Caco-2 (cell line): ENCODE results near the gene HSDL2. TPM values are rescaled to one million over a fixed set of nuclear protein-coding genes. Genes with fewer than 3 reads are reported as not detected.
"Not testable (repeated sequence)": the region's sequence is repeated elsewhere in the genome, so short reads cannot be mapped to it uniquely, and the experiment has no call there.

Experiments used
- BruUV-seq: library from RNA; stranded (reverse); fragments of 400-500 nt; replicated peaks from 2 replicates; lab custom pipeline; 2021; lab: Mats Ljungman, UMichigan
- CTCF ChIA-PET: fragments of 300-600 bp; sonication (Branson Sonifier 250); formaldehyde crosslinking; loops from one replicate; lab custom pipeline; 2022; ENCODE audit warnings: antibody characterized with exemption; lab: Charles Lee
- POLR2A ChIA-PET: fragments of 300-600 bp; sonication (Branson Sonifier 250); formaldehyde crosslinking; loops from one replicate; lab custom pipeline; 2022; ENCODE audit warnings: antibody characterized with exemption; lab: Charles Lee
- DNase-seq, 2 experiments: peaks; one replicate each; pipeline versions ENCODE4 v3.0.0 to v3.0.0-alpha.2; 2020 to 2022
- H3K27me3 ChIP-seq: replicated peaks from 2 replicates; pipeline ENCODE4 v1.6.0; 2011; ENCODE audit warnings: low read length; ENCODE audit not compliant: control insufficient read depth, insufficient read depth
- H3K36me3 ChIP-seq: 2 replicates; pipeline ENCODE4 v1.5.1; 2011; ENCODE audit warnings: low read length; ENCODE audit not compliant: control insufficient read depth, insufficient read depth
- H3K4me1 ChIP-seq: fragments of 250-450 bp; sonication (Bioruptor Pico); 2 replicates; pipeline ENCODE4 v1.5.1; 2020; ENCODE audit warnings: mild to moderate bottlenecking
- H3K4me3 ChIP-seq: 2 replicates; pipeline ENCODE4 v1.5.1; 2011; ENCODE audit warnings: low read depth, mild to moderate bottlenecking, control low read depth, low read length
- H3K9me3 ChIP-seq: fragments of 250-450 bp; sonication (Bioruptor Pico); 2 replicates; pipeline ENCODE4 v1.5.1; 2020; ENCODE audit warnings: mild to moderate bottlenecking, moderate library complexity
- H3K27ac Mint-ChIP-seq: one replicate; pipeline ENCODE4 v1.8.0; 2022; ENCODE audit warnings: mixed read lengths; ENCODE audit not compliant: unreplicated experiment
- H3K27me3 Mint-ChIP-seq: one replicate; pipeline ENCODE4 v1.8.0; 2022; ENCODE audit warnings: mixed read lengths; ENCODE audit not compliant: insufficient read depth, unreplicated experiment
- H3K36me3 Mint-ChIP-seq: one replicate; pipeline ENCODE4 v1.8.0; 2022; ENCODE audit warnings: mild to moderate bottlenecking, mixed read lengths; ENCODE audit not compliant: insufficient read depth, unreplicated experiment
- H3K4me1 Mint-ChIP-seq: one replicate; pipeline ENCODE4 v1.8.0; 2022; ENCODE audit warnings: low read depth, mixed read lengths; ENCODE audit not compliant: unreplicated experiment
- H3K4me3 Mint-ChIP-seq: one replicate; pipeline ENCODE4 v1.8.0; 2022; ENCODE audit warnings: mild to moderate bottlenecking, moderate library complexity, mixed read lengths; ENCODE audit not compliant: unreplicated experiment
- H3K9me3 Mint-ChIP-seq: one replicate; pipeline ENCODE4 v1.8.0; 2022; ENCODE audit warnings: mixed read lengths; ENCODE audit not compliant: unreplicated experiment
- intact Hi-C: fragments of 100-400 bp; cut with micrococcal nuclease; formaldehyde crosslinking; loops from one replicate; pipeline ENCODE4 v1.10.0; 2022; ENCODE audit not compliant: unreplicated experiment
- total RNA-seq: library from RNA; stranded (reverse); gene quantifications from 2 replicates; pipeline ENCODE4 v1.2.3, GENCODE V29; 2022
- TF ChIP-seq, protein P1 (sequence below), 2 experiments: fragments of 200-600 bp in 1 of 2; IDR thresholded peaks; 1 replicate in 1 of 2; 2 replicates in 1 of 2; pipeline versions ENCODE4 v1.5.1 to v1.8.0; 2011 to 2022; ENCODE audit warnings: antibody characterized with exemption in 1 of 2, control low read depth in 1 of 2, inconsistent platforms in 1 of 2, low read depth in 1 of 2, low read length in 1 of 2, mild to moderate bottlenecking in 1 of 2, moderate library complexity in 1 of 2; ENCODE audit not compliant: insufficient read depth in 1 of 2, severe bottlenecking in 1 of 2, unreplicated experiment in 1 of 2

HSDL2 gene
- total RNA-seq, 1 experiment from 2014 or later, result 134 TPM

DNA sequence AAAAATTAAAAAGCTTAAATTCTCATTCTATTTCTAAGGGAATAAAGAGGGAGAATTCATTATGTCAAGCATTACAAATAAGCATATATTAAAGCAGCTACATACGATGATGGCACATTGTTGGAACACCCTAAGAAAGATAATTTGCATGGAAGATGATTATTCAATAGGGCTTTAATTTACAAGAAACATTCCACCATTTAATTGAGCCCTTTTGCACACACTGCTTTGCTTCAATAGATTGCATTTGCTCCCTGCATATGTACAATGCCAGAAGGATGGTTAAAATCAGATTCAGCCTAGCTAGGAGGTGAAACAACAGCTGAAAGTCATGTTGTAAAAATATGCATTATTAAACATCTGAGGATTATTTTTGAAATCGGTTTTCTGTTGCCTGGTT, 128.5 kb downstream of the HSDL2 start:
- ChIA-PET POLR2A (interaction anchor here (0.7 kb wide), 1 partner anchor 72 kb away, joined by 3 read pairs; no protein-coding TSS in a partner anchor), CTCF (no interaction called here)
- Mint-ChIP-seq H3K27ac (no peak overlapping the region), H3K4me3 (no peak overlapping the region), H3K27me3 (no peaks in the 10 kb centered on the region), H3K36me3 (no peaks in the 10 kb centered on the region), H3K9me3 (no peaks in the 10 kb centered on the region), H3K4me1 (peaks cover 14% of the 10 kb centered on the region)
- no peaks in the 10 kb centered on the region for H3K9me3 ChIP-seq
- BruUV-seq, result no TSS peak
- peaks cover 30% of the 10 kb centered on the region for H3K4me1 ChIP-seq
- H3K36me3 ChIP-seq, result no peaks in the 10 kb centered on the region
- H3K27me3 ChIP-seq, result no peaks in the 10 kb centered on the region
- H3K4me3 ChIP-seq, result no peak overlapping the region
- DNase-seq, result no peak
- intact Hi-C loops, result no loop called here
- TF ChIP-seq, protein P1, sequence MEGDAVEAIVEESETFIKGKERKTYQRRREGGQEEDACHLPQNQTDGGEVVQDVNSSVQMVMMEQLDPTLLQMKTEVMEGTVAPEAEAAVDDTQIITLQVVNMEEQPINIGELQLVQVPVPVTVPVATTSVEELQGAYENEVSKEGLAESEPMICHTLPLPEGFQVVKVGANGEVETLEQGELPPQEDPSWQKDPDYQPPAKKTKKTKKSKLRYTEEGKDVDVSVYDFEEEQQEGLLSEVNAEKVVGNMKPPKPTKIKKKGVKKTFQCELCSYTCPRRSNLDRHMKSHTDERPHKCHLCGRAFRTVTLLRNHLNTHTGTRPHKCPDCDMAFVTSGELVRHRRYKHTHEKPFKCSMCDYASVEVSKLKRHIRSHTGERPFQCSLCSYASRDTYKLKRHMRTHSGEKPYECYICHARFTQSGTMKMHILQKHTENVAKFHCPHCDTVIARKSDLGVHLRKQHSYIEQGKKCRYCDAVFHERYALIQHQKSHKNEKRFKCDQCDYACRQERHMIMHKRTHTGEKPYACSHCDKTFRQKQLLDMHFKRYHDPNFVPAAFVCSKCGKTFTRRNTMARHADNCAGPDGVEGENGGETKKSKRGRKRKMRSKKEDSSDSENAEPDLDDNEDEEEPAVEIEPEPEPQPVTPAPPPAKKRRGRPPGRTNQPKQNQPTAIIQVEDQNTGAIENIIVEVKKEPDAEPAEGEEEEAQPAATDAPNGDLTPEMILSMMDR (IDR thresholded peaks at IDR 0.05; ENCODE audit: insufficient read depth in 1 of 2, low read depth in 1 of 2, low read length in 1 of 2, severe bottlenecking in 1 of 2, unreplicated experiment in 1 of 2), result no peak

DNA sequence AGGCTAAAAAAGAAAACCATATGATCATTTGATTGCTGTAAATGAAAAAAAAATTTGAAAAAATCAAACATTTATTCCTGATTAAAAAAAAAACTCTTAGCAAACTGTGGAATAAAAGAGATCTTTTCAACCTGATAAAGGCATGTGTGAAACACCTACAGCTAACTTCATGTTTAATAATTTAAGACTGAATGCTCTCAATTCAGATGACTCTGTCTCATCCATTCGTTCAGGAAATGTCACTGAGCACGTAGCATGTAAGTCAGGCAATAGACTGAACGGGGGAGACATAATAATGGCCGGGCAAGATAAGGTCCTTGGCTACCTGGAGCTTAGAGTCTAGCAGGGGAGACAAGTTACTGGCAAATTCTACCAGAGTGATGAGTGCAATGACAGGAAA, 132.5 kb downstream of the HSDL2 start:
- CTCF ChIA-PET, H3K4me3 Mint-ChIP-seq, H3K4me1 Mint-ChIP-seq, intact Hi-C loops, H3K36me3 Mint-ChIP-seq, H3K4me1 ChIP-seq, POLR2A ChIA-PET, DNase-seq, H3K27me3 ChIP-seq, BruUV-seq, H3K9me3 ChIP-seq, H3K27me3 Mint-ChIP-seq, H3K9me3 Mint-ChIP-seq, H3K36me3 ChIP-seq, H3K4me3 ChIP-seq, H3K27ac Mint-ChIP-seq: not testable (repeated sequence)

DNA sequence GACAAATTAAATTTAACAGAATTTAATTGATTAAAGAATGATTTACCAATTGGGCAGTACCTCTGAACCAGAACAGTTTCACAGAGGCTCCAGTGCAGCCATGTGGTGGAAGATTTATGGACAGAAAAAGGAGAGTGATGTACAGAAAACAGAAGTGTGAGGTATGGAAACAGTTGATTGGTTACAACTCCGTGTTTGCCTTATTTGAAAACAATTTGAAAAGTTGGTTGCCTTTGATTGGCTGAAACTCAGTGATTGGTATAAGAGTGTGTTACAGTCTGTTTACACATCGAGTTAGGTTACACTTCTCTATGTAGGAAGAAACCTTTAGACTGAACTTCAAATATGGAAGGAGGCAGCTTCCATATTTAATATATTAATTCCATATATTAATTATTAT, 136.9 kb downstream of the HSDL2 start:
- Mint-ChIP-seq H3K27ac (no peak overlapping the region), H3K36me3 (no peaks in the 10 kb centered on the region), H3K9me3 (no peaks in the 10 kb centered on the region), H3K27me3 (no peaks in the 10 kb centered on the region), H3K4me3 (no peak overlapping the region), H3K4me1 (no peaks in the 10 kb centered on the region)
- no peak for DNase-seq
- POLR2A ChIA-PET, result no interaction called here
- no peaks in the 10 kb centered on the region for H3K36me3 ChIP-seq
- CTCF ChIA-PET, result no interaction called here
- H3K4me1 ChIP-seq, result no peaks in the 10 kb centered on the region
- no peak overlapping the region for H3K4me3 ChIP-seq
- no TSS peak for BruUV-seq
- TF ChIP-seq, protein P1 (IDR thresholded peaks at IDR 0.05; ENCODE audit: insufficient read depth in 1 of 2, low read depth in 1 of 2, low read length in 1 of 2, severe bottlenecking in 1 of 2, unreplicated experiment in 1 of 2), result no peak
- intact Hi-C loops, result no loop called here
- H3K9me3 ChIP-seq, result no peaks in the 10 kb centered on the region
- H3K27me3 ChIP-seq, result no peaks in the 10 kb centered on the region

DNA sequence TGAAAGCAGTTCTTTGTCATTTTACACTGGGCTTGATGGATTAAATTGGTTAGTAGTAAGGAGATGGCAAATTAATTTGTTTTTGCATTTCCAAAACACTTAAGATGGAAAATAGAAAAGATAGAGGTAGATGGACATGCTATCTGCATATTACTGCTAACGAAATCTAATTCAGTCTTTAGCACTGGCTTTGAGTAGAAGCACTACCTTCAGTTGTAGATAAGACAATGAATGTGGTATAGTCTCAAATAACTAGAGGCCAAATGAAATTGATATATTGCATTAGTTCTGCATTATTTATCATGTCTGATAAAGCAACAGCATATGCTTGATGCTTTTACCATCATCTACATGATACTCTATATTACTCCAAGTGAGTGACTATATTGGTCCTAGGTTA, 140.2 kb downstream of the HSDL2 start:
- H3K36me3 Mint-ChIP-seq, result no peaks in the 10 kb centered on the region
- ChIA-PET POLR2A (no interaction called here), CTCF (no interaction called here)
- H3K36me3 ChIP-seq, result no peaks in the 10 kb centered on the region
- H3K27me3 Mint-ChIP-seq, result no peaks in the 10 kb centered on the region
- H3K4me3 Mint-ChIP-seq, result no peak overlapping the region
- no TSS peak for BruUV-seq
- H3K27ac Mint-ChIP-seq, result no peak overlapping the region
- intact Hi-C loops, result no loop called here
- H3K9me3 ChIP-seq, result no peaks in the 10 kb centered on the region
- H3K4me1 ChIP-seq, result no peaks in the 10 kb centered on the region
- H3K4me1 Mint-ChIP-seq, result no peaks in the 10 kb centered on the region
- TF ChIP-seq, protein P1 (IDR thresholded peaks at IDR 0.05; ENCODE audit: insufficient read depth in 1 of 2, low read depth in 1 of 2, low read length in 1 of 2, severe bottlenecking in 1 of 2, unreplicated experiment in 1 of 2), result no peak
- H3K27me3 ChIP-seq, result no peaks in the 10 kb centered on the region
- no peak overlapping the region for H3K4me3 ChIP-seq
- no peak for DNase-seq
- H3K9me3 Mint-ChIP-seq, result no peaks in the 10 kb centered on the region
